ENCODE measurements around the gene TMEM181.
"Not testable (repeated sequence)": the region's sequence is repeated elsewhere in the genome, so short reads cannot be mapped to it uniquely, and the experiment has no call there.

Gene TMEM181

GRCh38 chr6:158662954-158663624 is 103.2 kb downstream of the TMEM181 start:
- peak; percentile 51 for DNase-seq

DNA sequence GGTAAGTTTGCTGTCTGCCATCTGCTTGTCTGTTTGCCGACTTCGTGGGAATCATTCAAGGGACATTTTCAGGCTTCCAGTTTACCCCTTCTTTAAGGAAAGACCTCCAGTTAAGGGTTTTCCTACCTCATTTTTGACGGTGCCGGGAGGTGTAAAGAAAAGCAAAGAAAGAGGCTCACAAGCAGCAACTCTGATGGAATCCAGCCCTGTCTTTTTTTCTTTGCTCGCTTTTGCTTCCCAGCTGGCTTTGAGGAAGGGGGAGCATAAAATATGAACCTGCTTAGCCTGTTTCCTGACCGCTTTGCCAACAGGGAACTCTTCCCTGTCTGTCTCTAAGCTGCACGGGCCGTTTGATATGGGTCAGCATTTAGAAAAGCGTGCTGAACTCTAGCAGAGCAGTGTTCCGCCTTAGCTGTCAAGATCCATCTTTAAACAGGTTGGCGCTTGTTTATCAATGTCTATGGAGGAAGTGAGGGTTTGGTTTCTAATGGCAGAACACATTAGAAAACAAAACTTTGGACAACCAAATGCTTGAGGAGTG is 103.8 kb downstream of the TMEM181 start:
- no peak for DNase-seq

- DNase-seq = no peak
Observed at GRCh38 chr6:158665332-158665731, 105.4 kb downstream of the TMEM181 start.

- DNase-seq = no peak
Observed at GRCh38 chr6:158666628-158667359, 106.9 kb downstream of the TMEM181 start.

- DNase-seq = no peak
Observed at GRCh38 chr6:158667360-158667981, 107.6 kb downstream of the TMEM181 start.

- DNase-seq = no peak
Observed at GRCh38 chr6:158668707-158669103, 108.8 kb downstream of the TMEM181 start.

GRCh38 chr6:158669145-158670035 is 109.5 kb downstream of the TMEM181 start:
- DNase-seq = no peak

DNA sequence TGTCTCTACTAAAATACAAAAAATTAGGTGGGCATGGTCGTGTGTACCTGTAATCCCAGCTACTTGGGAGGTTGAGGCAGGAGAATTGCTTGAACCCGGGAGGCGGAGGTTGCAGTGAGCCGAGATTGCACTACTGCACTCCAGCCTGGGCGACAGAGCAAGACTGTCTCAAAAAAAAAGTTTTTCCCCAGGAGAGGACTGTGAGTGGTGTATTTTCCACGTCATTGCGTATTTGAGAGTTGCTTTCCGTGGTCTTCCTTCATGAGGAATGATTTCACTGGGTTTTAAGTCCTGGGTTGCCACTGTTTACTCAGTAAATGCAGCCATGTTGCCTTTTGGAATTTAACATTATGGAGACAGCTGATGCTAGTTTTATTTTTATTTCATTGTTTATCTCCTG is 112.2 kb downstream of the TMEM181 start:
- not testable (repeated sequence) for DNase-seq

GRCh38 chr6:158672726-158673125 is 112.8 kb downstream of the TMEM181 start:
- DNase-seq = no peak

DNA sequence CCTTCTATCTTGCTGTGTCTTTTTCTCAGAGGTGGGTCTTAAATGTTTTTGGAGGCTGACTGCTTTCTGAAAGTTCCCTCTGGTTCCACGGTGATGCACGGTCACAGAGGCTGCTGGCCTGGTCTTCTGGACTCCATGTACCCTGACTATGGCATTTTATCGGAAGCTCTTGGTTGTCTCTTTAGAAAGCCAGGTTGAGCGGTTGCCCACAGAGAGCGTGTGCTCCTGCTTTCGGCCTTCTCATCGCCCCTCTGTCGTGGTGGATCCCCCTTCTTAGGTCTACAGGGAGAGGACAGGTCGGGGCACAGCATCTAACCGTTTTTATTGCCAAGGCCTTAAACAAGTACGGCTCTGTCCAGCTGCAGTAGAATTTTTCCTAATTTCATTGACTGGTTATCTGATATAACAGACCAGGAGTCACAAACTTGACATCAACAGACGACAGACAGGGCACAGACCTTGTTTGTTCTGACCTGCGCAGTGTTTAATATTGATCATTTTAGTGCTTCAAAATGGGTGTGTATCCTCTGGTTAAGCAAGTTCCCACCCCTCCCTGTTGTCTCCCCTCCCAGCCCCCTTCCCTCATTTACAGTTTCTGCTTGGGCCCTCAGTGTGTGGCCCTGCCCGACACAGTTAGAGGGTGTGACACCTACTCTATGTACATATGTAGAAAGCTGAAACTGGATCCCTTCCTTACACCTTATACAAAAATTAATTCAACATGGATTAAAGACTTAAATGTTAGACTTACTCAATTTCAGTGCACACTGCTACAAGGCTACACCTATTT is 114.6 kb downstream of the TMEM181 start:
- no peak for DNase-seq

DNA sequence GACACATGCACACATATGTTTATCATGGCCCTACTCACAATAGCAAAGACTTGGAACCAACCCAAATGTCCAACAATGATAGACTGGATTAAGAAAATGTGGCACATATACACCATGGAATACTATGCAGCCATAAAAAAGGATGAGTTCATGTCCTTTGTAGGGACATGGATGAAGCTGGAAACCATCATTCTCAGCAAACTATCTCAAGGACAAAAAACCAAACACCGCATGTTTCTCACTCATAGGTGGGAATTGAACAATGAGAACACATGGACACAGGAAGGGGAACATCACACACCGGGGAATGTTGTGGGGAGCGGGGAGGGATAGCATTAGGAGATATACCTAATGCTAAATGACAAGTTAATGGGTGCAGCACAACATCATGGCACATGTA is 117.2 kb downstream of the TMEM181 start:
- DNase-seq = not testable (repeated sequence)

GRCh38 chr6:158677906-158678578 is 118.2 kb downstream of the TMEM181 start:
- DNase-seq = no peak

GRCh38 chr6:158680015-158680414 is 120.1 kb downstream of the TMEM181 start:
- no peak for DNase-seq

DNA sequence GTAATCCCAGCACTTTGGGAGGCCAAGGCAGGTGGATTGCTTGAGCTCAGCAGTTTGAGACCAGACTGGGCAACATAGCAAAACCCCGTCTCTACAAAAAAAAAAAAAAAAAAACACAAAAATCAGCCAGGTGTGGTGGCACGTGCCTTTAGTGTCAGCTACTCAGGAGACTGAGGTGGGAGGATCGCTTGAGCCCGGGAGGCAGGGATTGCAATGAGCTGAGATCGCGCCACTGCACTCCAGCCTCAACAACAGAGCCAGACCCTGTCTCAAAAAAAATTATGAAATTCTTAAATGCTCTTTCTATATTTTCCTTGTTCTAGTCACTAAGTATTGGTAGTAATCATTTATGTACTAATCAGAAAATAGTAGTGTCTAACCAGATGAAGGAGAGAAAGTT is 120.6 kb downstream of the TMEM181 start:
- DNase-seq = no peak

DNA sequence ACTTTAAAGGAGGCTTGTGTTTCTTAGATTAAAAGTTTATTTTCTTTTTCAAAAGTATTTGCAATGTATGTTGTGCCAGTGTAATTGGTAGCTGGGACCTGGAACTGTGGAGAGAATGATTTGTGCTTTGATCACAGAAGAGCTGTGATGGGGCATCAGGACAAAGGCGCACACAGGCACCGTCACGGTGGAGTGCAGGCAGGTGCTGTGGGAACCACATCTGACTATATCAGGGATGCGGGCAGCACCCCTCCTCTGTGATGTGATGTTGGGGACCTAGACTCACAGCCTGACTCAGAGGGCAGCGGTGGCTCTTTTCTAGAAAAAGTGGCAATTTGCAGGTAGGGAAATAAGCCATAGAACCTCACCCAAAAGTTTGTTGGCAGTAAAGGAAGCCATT is 124.4 kb downstream of the TMEM181 start:
- DNase-seq = no peak

DNA sequence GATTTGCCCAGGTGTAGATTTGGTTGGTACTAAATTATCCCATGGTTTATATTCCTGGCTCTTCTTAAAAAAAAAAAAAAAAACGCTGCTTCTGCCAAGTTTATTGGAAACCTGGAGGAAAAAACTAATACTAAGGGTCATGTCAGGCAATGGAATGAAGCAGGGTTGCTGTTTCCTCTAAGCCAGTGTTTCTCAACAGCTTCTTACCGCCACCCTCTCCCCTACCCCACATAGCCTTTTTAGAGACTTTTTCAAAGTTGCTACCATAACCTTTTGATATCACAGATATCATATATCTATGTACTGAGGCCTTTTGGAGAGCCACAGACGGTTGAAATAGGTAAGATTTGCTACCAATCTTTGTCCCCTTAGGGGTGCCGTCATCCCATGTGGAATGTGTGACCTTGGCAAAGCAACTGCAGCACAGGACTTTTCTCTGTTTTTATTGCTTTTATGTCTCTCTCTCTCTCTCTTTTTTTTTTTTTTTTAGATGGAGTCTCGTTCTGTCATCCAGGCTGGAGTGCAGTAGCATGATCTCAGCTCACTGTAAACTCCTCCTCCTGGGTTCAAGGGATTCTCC is 124.9 kb downstream of the TMEM181 start:
- DNase-seq = no peak

Measured in left hindlimb (tissue), 1 donor.